Naive B cell (primary cell): ENCODE data around the gene RAMP1. TPM values are rescaled to one million over a fixed set of nuclear protein-coding genes. Genes with fewer than 3 reads are reported as not detected.
A peak's percentile ranks its signal among the peaks of the same experiment; 100 is the strongest.

Experiments used
- ATAC-seq, 2 donors: fragments of 150-1000 bp; cut with Tn5 transposase; 2 replicates each; pipeline ENCODE4 v1.10.0; 2021; ENCODE audit warnings: low read depth in 2 of 2, mild to moderate bottlenecking in 2 of 2, moderate library complexity in 2 of 2
- DNase-seq: peaks from one replicate; pipeline ENCODE4 v3.0.0; 2022
- H3K27ac Mint-ChIP-seq, 6 donors: one replicate each; pipeline ENCODE4 v1.8.0; 2020 to 2022; ENCODE audit warnings: mild to moderate bottlenecking in 6 of 6, mixed read lengths in 6 of 6, moderate library complexity in 5 of 6, inconsistent platforms in 2 of 6
- H3K27me3 Mint-ChIP-seq, 3 donors: one replicate each; pipeline ENCODE4 v1.8.0; 2021 to 2022; ENCODE audit warnings: mixed read lengths in 3 of 3, mild to moderate bottlenecking in 1 of 3
- H3K36me3 Mint-ChIP-seq, 2 donors: one replicate each; pipeline ENCODE4 v1.8.0; 2020 to 2022; ENCODE audit warnings: mixed read lengths in 2 of 2, inconsistent platforms in 1 of 2, mild to moderate bottlenecking in 1 of 2
- H3K4me1 Mint-ChIP-seq, 3 donors: one replicate each; pipeline ENCODE4 v1.8.0; 2020 to 2022; ENCODE audit warnings: mixed read lengths in 3 of 3, inconsistent platforms in 1 of 3, mild to moderate bottlenecking in 1 of 3, moderate library complexity in 1 of 3
- H3K4me3 Mint-ChIP-seq, 8 donors: one replicate each; pipeline ENCODE4 v1.8.0; 2020 to 2022; ENCODE audit warnings: mild to moderate bottlenecking in 8 of 8, mixed read lengths in 8 of 8, moderate library complexity in 8 of 8, inconsistent platforms in 2 of 8
- H3K9me3 Mint-ChIP-seq, 7 donors: one replicate each; pipeline ENCODE4 v1.8.0; 2020 to 2022; ENCODE audit warnings: mixed read lengths in 7 of 7, mild to moderate bottlenecking in 5 of 7, inconsistent platforms in 2 of 7, moderate library complexity in 1 of 7
- polyA plus RNA-seq, 6 donors: library from polyadenylated mRNA; unstranded; fragments of 300-500 nt; fragmentation: Illumina TruSeq; gene quantifications; one replicate each; pipeline ENCODE4 v1.2.3, GENCODE V29; 2021; ENCODE audit warnings: low read depth in 6 of 6

RAMP1 gene
- polyA plus RNA-seq, 6 donors from 2014 or later, result 0.32 TPM; not detected in 5

GRCh38 chr2:237911363-237912017 lies 52.1 kb downstream of the RAMP1 start:
- DNase-seq (no peak), ATAC-seq (no peak)
- Mint-ChIP-seq H3K27ac (no peak overlapping the region), H3K27me3 (peaks cover 0 to 20% (median 5%) of the 10 kb centered on the region in 3 donors), H3K4me3 (no peak overlapping the region), H3K36me3 (peaks cover 5 to 10% of the 10 kb centered on the region in 2 donors), H3K9me3 (peaks cover 6 to 12% (median 7%) of the 10 kb centered on the region in 7 donors), H3K4me1 (peaks cover 0 to under 1% (median under 1%) of the 10 kb centered on the region in 3 donors)

- DNase-seq (no peak), ATAC-seq (no peak)
- Mint-ChIP-seq H3K4me3 (no peak overlapping the region), H3K4me1 (no peaks in the 10 kb centered on the region), H3K9me3 (peaks cover under 1 to 6% (median 2%) of the 10 kb centered on the region in 7 donors), H3K27me3 (peaks cover 0 to 20% (median 5%) of the 10 kb centered on the region in 3 donors), H3K27ac (peak overlapping the region in 1 of 6 donors; percentile 64), H3K36me3 (peaks cover 1 to 4% of the 10 kb centered on the region in 2 donors)
Observed at GRCh38 chr2:237912271-237913192, 53.1 kb downstream of the RAMP1 start.

DNA sequence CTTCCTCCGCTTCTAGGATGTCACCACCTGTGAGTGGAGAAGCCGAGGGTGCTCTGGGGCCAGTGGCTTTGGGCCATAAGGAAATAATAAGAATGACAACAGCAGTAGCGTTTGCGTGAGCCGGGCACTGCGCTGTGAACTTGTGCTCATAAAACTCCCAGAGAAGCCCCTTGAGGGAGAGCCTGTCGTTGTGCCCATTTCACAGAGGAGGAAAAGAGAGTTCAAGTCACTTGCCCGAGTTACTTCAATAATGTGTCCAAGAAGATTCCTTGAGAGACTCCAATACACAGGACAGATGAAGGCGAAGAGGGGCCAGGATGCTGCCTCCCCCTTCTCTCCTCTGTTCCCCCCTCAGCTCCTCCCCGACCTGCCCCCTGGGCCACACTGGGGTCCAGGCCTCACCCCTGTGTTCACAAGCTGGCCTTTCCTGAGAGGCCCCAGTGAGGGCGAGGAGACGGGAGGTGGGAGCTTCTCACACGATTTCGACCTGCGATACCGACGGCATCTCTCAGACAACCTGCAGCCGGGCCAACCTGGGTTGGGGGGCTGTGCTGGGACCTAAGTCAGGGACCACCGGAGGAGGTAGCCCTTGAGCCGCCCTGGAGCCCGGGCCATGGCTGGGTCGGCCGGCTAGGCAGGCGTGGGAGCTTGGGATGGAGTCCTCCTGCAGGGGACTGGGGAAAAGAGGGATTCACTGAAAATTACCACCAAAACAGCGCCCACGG lies 53.9 kb downstream of the RAMP1 start:
- H3K27me3 Mint-ChIP-seq, result peaks cover 0 to 20% (median 5%) of the 10 kb centered on the region in 3 donors
- H3K4me1 Mint-ChIP-seq, result no peaks in the 10 kb centered on the region
- no peak overlapping the region for H3K4me3 Mint-ChIP-seq
- no peaks in the 10 kb centered on the region for H3K36me3 Mint-ChIP-seq
- DNase-seq, result no peak
- peaks cover 0 to 2% (median 0%) of the 10 kb centered on the region in 7 donors for H3K9me3 Mint-ChIP-seq
- no peak for ATAC-seq
- no peak overlapping the region for H3K27ac Mint-ChIP-seq

GRCh38 chr2:237915576-237915975 lies 56.2 kb downstream of the RAMP1 start:
- Mint-ChIP-seq H3K27me3 (peaks cover 0 to 13% (median 4%) of the 10 kb centered on the region in 3 donors), H3K9me3 (peaks cover 0 to 2% (median 0%) of the 10 kb centered on the region in 7 donors), H3K27ac (no peak overlapping the region), H3K4me1 (peaks cover 3 to 11% (median 8%) of the 10 kb centered on the region in 3 donors), H3K36me3 (no peaks in the 10 kb centered on the region), H3K4me3 (no peak overlapping the region)
- DNase-seq (no peak), ATAC-seq (no peak)

DNA sequence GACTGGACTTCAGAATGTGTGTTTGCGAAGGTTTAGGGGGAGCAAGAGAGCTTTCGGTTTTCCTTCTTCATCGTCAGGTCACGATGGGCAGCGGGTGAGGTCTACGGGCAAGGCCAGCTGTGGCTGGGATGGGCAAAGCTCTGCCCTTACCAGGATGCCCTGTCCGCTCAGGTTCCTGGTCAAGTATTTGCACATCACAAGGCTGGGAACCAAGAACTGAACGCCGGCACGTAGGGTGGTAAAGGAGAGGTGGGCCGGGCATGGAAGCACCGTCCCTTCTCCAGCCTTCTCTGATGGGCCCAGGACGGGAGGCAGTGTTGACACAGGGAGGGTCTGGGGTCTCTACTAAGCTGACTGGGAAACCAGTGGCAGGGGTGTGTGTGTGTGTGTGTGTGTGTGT lies 56.9 kb downstream of the RAMP1 start:
- Mint-ChIP-seq H3K4me3 (no peak overlapping the region), H3K27me3 (peaks cover 0 to 9% (median 0%) of the 10 kb centered on the region in 3 donors), H3K27ac (peak overlapping the region in 1 of 6 donors; percentile 93), H3K9me3 (peaks cover 0 to 2% (median 0%) of the 10 kb centered on the region in 7 donors), H3K4me1 (peaks cover 3 to 11% (median 8%) of the 10 kb centered on the region in 3 donors), H3K36me3 (no peaks in the 10 kb centered on the region)
- no peak for ATAC-seq
- DNase-seq, result no peak

DNA sequence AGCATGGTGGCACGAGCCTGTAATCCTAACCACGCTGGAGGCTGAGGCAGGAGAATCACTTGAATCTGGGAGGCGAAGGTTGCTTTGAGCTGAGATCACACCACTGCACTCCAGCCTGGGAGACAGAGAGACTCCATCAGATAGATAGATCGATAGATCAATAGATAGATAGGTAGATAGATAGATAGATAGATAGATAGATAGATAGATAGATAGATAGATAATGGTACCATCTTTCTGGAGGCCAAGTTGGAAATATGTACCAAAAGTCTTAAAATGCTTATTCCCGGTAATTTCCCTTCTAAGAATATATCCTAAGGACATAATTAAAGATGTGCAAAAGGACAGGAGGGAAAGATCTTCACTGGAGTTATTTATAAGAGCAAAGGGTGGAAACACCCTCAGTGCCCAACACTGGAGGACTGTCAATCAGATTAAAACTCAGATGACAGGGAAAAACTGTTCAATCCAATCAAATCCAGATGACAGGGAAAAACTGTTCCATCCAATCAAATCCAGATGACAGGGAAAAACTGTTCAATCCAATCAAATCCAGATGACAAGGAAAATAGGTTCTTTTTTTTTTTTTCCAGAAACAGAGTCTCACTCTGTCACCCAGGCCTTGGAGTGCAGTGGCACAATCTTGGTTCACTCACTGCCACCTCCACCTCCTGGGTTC lies 58.4 kb downstream of the RAMP1 start:
- Mint-ChIP-seq H3K4me3 (no peak overlapping the region), H3K4me1 (peaks cover 3 to 11% (median 8%) of the 10 kb centered on the region in 3 donors), H3K9me3 (peaks cover 0 to 2% (median 0%) of the 10 kb centered on the region in 7 donors), H3K36me3 (no peaks in the 10 kb centered on the region), H3K27ac (no peak overlapping the region), H3K27me3 (peaks cover 0 to 9% (median 4%) of the 10 kb centered on the region in 3 donors)
- ATAC-seq (no peak), DNase-seq (no peak)

- Mint-ChIP-seq H3K9me3 (peaks cover 0 to 4% (median 0%) of the 10 kb centered on the region in 7 donors), H3K4me3 (peak overlapping the region in 1 of 8 donors; percentile 47), H3K27me3 (peaks cover 0 to 9% (median 8%) of the 10 kb centered on the region in 3 donors), H3K27ac (peak overlapping the region in 1 of 6 donors; percentile 22), H3K36me3 (peaks cover 0 to 7% of the 10 kb centered on the region in 2 donors), H3K4me1 (peaks cover 7 to 17% (median 12%) of the 10 kb centered on the region in 3 donors)
- ATAC-seq (peak in 1 of 2 donors; percentile 32), DNase-seq (peak; percentile 37)
Observed at GRCh38 chr2:237919593-237919992, 60.2 kb downstream of the RAMP1 start.

DNA sequence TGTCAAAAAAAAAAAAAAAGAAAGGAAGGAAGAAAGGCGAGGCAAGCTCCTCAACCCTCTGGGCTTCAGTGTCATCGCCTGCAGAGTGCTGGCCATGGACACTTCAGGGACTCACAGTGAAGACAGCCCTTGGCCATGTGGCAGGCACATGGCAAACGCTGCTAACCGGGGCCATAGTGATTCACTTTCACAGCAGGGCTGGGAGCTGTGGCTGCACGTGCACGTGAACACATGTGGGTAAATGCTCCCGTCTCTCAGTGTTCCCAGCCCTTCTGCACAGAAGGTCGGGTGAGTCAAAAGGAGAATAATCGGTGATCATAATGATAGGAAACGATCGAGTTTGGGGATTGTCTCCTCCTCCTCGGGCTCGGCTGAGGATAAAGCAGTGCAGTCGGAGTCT lies 61.2 kb downstream of the RAMP1 start:
- peaks cover 0 to 8% (median 8%) of the 10 kb centered on the region in 3 donors for H3K27me3 Mint-ChIP-seq
- peaks cover 0 to 7% of the 10 kb centered on the region in 2 donors for H3K36me3 Mint-ChIP-seq
- DNase-seq (no peak), ATAC-seq (no peak)
- H3K4me3 Mint-ChIP-seq, result no peak overlapping the region
- peaks cover 0 to 4% (median 0%) of the 10 kb centered on the region in 7 donors for H3K9me3 Mint-ChIP-seq
- peaks cover 7 to 17% (median 12%) of the 10 kb centered on the region in 3 donors for H3K4me1 Mint-ChIP-seq
- no peak overlapping the region for H3K27ac Mint-ChIP-seq

DNA sequence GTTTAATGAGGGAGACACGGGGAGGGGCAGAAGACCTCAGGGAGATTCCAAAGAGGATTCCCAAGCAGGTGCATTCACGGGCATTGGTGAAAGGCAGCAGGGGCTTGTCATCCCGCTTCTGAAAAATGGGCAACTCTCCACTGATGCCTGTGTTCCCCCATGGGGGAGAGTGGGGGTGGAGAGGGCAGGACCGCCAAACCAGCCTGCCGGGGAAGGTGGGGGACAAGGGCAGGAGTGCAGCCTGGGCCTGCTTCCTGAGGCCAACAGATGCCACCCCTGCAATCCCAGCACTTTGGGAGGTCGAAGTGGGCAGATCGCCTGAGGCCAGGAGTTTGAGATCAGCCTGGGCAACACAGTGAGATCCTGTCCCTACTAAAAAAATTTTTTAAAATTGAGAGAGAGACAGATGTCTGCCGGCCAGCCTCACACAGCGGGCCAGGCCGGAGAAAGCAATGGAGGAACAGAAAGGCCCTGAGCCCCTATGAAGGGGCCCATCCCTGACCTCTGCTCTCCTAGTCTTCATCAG lies 62.6 kb downstream of the RAMP1 start:
- Mint-ChIP-seq H3K4me3 (no peak overlapping the region), H3K27ac (no peak overlapping the region), H3K27me3 (peaks cover 0 to 8% (median 0%) of the 10 kb centered on the region in 3 donors), H3K36me3 (peaks cover 0 to 7% of the 10 kb centered on the region in 2 donors), H3K9me3 (peaks cover 0 to 4% (median 0%) of the 10 kb centered on the region in 7 donors), H3K4me1 (peaks cover 7 to 17% (median 12%) of the 10 kb centered on the region in 3 donors)
- DNase-seq (no peak), ATAC-seq (no peak)

- Mint-ChIP-seq H3K36me3 (peaks cover 0 to 7% of the 10 kb centered on the region in 2 donors), H3K27ac (peak overlapping the region in 2 of 6 donors; percentile 7 to 33), H3K4me3 (peak overlapping the region in 2 of 8 donors; percentile 29 to 61), H3K9me3 (peaks cover 0 to 4% (median 0%) of the 10 kb centered on the region in 7 donors), H3K27me3 (peaks cover 0 to 8% (median 0%) of the 10 kb centered on the region in 3 donors), H3K4me1 (peaks cover 7 to 17% (median 12%) of the 10 kb centered on the region in 3 donors)
- ATAC-seq (no peak), DNase-seq (no peak)
Observed at GRCh38 chr2:237922641-237923361, 63.4 kb downstream of the RAMP1 start.

- Mint-ChIP-seq H3K27ac (peak overlapping the region in 2 of 6 donors; percentile 21 to 70), H3K36me3 (peaks cover 0 to 7% of the 10 kb centered on the region in 2 donors), H3K4me3 (peak overlapping the region in 6 of 8 donors; percentile 15 to 61 (median 45)), H3K9me3 (peaks cover 0 to 4% (median 0%) of the 10 kb centered on the region in 7 donors), H3K27me3 (peaks cover 0 to 8% (median 0%) of the 10 kb centered on the region in 3 donors), H3K4me1 (peaks cover 7 to 17% (median 12%) of the 10 kb centered on the region in 3 donors)
- ATAC-seq (peak; percentile 97 to 98), DNase-seq (peak; percentile 78)
Observed at GRCh38 chr2:237923481-237924163, 64.2 kb downstream of the RAMP1 start.
